Left lobe of liver (tissue), 1 donor: ENCODE data around the gene URAD. TPM values are rescaled to one million over a fixed set of nuclear protein-coding genes. Genes with fewer than 3 reads are reported as not detected.

Experiments
- total RNA-seq: library from RNA; stranded (reverse); gene quantifications from one replicate; pipeline ENCODE4 v1.2.1, GENCODE V29; 2021
- donor health status: DM: no; HTN: yes; CAD: no.

The URAD gene
- total RNA-seq, 1 donor from 2014 or later, result not detected

Other genes starting within 250 kb of the URAD start
- not detected for gene GSX1, start 196.2 kb downstream of the URAD start, total RNA-seq
- gene PDX1, start 68.7 kb downstream of the URAD start, total RNA-seq, result 0.70 TPM
- gene CDX2, start 19.4 kb downstream of the URAD start, total RNA-seq, result not detected
- gene FLT3, start 111.9 kb upstream of the URAD start, total RNA-seq, result 0.15 TPM
- gene PAN3, start 149.9 kb upstream of the URAD start, total RNA-seq, result 8.0 TPM